ENCODE data around the gene GNA15.
A peak's percentile ranks its signal among the peaks of the same experiment; 100 is the strongest.
"Not testable (repeated sequence)": the region's sequence is repeated elsewhere in the genome, so short reads cannot be mapped to it uniquely, and the experiment has no call there.

GNA15 gene, protein sequence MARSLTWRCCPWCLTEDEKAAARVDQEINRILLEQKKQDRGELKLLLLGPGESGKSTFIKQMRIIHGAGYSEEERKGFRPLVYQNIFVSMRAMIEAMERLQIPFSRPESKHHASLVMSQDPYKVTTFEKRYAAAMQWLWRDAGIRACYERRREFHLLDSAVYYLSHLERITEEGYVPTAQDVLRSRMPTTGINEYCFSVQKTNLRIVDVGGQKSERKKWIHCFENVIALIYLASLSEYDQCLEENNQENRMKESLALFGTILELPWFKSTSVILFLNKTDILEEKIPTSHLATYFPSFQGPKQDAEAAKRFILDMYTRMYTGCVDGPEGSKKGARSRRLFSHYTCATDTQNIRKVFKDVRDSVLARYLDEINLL

DNA sequence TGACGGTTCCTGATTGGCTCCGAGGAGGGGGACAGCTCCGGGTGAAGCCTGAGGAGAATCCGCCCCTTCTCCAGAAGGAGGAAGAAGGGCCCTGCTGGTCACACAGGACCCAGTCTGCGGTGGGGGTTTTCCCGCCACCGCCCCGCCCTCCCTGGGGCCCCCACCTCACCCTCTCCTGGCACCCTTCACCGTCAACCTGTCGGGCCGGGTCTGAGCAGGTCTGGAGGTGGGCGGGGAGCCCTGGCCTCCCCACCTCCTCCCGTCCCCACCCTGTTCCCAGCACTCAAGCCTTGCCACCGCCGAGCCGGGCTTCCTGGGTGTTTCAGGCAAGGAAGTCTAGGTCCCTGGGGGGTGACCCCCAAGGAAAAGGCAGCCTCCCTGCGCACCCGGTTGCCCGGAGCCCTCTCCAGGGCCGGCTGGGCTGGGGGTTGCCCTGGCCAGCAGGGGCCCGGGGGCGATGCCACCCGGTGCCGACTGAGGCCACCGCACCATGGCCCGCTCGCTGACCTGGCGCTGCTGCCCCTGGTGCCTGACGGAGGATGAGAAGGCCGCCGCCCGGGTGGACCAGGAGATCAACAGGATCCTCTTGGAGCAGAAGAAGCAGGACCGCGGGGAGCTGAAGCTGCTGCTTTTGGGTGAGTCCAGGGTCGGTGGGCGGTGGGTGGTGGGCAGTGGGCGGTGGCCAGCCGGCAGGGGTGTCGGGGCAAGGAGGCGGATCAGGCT, at the start of gene GNA15:
GNA15 (plus strand) TSS at position 73 of the 723 bp plus-strand sequence; CDS start at position 491, 418 bp downstream.
- no peak for DNase-seq (ENCODE audit: low read depth)

DNA sequence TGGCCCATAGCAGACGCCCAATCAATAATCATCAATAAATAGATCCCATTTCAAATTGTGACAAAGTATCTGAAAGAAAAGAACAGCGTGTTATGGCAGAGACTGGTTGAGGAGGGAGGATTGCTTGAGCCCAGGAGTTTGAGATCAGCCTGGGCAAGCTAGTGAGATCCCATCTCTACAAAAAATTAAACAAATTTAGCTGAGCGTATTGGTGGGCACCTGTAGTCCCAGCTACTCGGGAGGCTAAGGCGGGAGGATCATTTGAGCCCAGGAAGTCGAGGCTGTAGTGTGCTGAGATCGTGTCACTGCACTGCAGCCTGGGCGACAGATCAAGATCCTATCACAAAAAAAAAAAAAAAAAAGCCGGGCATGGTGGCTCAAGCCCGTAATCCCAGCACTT, 48.1 kb upstream of the GNA15 start:
- DNase-seq (ENCODE audit: low read depth) = no peak

DNA sequence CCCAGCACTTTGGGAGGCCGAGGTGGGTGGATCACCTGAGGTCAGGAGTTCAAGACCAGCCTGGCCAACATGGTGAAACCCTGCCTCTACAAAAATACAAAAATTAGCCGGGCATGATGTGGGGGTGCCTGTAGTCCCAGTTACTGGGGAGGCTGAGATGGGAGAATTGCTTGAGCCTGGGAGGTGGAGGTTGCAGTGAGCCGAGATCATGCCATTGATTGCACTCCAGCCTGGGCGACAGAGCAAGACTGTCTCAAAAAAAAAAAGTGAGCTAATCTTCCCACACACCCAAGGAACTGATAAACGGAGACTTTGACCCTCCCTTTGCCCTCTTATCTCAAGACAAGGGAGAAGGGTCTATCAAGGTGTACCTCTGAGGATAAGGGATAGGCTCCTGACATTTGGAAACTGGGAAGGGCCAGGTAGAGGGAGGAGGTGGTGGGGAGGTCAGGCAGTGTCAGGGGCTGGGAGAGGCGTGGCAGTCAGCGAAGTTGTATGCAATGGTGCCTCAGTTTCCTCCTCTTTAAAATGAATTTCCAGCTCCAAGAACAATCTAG, 46.5 kb upstream of the GNA15 start:
- not testable (repeated sequence) for DNase-seq (ENCODE audit: low read depth)

- no peak for DNase-seq (ENCODE audit: low read depth)
These were observed 41.0 kb upstream of the GNA15 start for GRCh38 chr19:3094601-3095440.

GRCh38 chr19:3095441-3096191, 40.2 kb upstream of the GNA15 start:
- no peak for DNase-seq (ENCODE audit: low read depth)

DNA sequence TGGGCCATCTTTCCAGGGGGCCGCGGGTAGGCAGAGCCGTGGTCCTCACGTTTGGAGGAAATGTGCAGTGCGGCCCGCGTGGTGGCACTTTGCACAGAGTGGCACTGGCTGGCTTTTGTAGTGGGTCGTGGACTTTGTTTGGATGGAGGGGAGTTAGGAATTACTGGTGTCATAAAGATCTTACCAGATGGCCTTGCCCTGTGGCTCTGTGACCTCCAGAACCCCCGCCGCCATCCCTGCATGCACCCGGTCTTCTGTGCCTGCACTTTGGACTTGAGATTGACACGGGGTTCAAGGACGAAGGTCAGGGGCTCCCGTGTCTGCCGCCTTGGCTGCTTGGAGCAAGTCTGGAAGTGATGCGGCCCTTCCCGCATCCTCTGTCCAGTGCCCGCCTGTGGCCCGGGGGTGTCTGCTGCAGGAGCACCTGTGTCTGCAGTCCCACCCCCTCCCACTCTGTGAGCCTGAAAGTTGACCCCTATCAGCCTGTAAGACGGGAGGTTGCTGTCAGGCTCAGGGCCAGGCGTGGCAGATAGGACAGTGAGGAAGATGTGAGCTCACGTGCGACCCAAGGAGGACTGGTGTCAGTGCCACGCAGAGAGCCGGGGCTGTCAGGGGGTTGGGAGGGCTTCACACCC, 39.4 kb upstream of the GNA15 start:
- DNase-seq (ENCODE audit: low read depth) = no peak

DNA sequence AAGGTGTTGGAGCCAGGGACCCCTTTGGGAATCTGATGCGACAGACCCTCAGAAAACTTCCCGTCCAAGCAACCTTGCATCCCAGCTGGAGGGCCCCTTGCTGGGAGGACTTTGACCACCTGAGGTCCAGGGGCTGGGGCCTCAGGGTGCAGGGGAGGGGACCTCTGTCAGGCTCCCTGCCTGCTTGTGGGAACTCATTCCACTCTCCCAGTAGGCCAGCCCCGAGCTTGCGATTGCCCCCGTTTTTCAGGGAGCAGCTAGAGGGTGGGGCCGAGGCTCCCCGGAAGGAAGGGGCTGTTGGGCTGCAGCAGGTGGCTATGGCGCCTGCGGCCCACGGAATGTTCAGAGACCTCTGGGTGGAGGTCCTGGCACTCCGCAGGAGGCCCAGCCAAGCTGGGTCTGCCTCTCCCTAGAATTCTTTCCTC, 38.9 kb upstream of the GNA15 start:
- DNase-seq (ENCODE audit: low read depth) = no peak

DNA sequence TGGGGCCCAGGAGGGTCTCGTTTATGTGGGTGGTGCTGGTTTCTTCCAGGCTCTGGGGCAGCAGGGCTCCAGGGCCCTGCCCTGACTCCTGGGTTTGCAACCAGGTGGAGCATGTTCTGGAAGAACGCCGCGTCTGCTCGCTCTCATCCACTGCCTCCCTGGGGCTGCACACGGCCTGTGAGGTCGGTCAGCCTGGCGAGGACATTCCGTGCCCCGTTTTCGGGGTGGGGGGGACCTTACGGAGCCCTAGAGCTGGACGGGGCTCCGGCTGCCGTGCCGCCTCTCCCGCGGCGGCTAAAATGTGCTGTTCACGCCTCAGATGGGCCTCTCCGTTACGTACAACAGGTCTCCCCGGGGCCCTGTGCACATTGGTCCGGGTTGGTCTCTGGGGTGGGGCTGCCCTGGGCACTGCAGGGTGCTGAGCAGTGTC, 38.4 kb upstream of the GNA15 start:
- DNase-seq (ENCODE audit: low read depth) = no peak

- peak; percentile 53 for DNase-seq (ENCODE audit: low read depth)
These were observed 37.7 kb upstream of the GNA15 start for GRCh38 chr19:3098141-3098514.

DNA sequence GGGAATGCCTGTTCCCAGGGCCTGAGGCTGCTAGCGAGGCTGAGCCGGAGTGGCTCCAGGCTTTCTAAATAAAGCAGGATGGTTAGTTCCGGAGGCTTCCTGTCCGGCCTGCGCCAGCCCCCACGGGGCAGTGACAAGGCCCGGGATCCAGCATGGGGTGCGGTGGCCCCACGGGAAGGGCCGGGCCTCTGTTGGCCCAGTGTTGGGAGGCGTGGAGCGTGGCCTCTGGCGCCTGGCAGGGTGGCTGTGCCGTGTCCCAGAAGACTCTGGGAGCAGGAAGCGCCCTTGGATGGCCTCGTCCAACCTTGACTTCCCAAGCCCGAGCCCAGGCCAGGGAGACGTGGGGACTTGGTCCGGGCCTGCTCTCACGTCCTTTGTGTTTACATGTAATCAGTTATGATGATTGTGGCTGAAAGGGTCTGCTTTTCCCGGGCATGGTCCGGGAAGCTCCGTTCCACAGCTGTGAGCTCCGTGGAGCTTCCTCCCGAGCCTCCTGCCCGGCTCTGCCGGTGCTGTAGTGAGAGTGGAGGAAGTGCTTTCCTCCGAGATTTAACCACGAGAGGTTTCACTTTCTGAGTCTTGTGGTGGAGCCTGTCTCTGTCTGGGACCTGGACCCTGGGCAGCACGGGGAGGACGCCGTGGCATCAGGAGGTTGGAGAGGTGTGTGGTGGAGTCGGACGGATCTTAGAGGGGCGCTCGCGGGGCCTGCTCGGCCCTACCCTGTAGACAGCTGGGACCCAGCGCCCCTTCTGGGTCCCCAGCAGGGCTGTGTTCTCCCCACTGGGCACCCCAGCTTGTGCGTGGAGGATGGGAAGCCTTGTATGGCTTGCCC, 37.1 kb upstream of the GNA15 start:
- peak; percentile 56 for DNase-seq (ENCODE audit: low read depth)

DNA sequence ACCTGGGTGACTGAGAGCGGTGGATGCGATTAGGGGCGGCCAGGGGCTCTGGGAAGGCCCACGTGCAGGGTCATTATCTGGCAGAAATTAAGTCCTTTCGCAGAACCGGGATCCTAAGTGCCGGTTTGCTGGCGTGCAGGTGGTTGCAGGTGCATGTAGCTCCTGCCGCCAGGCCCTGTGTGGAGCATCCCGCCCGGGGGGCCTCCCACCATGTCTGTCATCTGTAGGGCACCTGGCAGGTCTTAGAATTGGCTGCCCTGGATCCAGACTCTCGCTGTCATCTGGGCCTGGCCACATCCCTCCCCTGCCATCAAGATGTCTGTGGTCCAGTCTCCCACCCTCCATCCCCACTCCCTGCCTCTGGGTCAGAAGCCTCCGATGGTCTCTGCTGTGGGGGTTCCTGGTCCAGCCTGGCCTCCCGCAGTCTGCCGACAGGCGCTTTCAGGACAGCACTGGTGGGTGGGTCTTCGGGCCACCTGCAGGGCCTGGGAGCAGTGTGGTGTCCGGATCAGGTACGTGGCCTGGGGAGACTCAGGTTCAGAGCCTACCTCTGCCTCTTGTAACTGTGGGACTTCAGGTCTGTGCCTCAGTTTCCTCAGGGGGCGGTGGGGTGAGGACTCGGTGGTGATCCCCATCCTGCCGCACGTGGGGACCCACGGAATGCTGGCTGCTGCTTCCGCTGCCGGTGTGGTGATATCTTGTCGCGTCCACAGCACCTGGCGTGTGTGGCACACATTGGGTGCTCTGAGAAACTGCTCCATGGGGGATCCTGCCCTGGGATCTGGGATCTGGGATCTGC, 36.3 kb upstream of the GNA15 start:
- no peak for DNase-seq (ENCODE audit: low read depth)

DNA sequence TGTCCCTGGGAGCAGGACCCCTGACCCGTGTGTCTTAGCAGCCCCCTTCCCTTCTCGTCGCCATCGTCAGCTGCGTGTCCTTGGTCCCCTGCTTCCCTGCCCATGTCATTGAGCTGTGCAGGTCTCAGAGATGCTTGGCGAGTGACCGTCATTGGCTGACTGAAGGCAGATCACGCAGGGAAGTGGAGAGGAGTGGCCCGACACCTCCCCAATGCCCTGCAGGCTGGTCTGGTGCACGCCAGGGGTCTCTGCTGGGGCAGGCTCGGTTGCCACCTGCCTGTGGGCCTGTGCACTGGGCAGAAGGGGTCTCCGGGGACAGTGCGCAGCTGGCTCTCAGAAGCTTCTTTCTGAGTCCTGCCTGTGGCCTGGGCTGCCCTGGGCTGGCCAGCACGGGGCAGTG, 35.5 kb upstream of the GNA15 start:
- no peak for DNase-seq (ENCODE audit: low read depth)

DNA sequence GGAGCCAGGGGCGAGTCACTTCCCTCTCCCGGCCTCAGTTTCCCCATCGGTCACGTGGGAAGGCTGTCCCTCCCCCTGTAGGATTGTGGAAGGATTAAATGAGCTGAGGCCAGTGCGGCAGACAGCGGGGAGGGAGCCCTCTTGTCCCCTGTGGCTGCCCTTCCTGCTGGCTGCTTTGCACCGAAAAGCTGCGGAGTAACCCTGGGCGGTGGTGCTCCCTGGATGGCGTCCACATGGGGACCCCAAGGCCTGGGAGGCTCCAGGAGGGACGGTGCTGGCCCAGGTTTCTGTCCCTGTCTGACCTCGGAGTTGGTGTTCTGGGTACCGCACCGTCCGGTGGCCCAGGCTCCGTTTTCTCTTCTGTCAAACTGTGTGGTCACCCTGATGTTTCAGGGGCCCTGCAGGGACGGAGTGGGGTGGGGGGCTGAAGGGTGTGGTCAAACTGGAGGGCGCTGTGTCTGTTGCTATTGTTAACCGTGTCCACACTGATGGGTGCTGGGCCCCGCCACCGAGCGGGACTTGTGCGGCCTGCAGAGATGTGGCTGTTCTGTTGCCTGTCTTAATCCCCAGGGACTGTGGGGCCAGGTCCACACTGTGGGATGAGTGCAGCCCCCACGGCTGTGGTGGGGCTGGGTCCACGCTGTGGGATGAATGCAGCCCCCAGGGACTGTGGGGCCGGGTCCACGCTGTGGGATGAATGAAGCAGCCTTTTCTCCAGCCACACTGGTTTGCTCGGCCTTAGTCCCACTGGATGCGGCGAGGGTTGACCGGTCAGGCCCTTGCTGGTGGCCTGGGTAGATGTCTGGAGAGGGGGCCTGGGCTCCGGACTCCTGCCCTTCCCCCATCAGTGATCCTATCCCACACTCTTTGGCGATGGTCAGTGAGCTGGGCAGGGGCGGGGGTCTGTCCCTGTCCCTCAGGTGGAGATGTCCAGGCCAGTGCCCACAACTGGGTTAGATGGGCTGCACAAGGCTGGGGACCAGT, 34.8 kb upstream of the GNA15 start:
- no peak for DNase-seq (ENCODE audit: low read depth)

DNA sequence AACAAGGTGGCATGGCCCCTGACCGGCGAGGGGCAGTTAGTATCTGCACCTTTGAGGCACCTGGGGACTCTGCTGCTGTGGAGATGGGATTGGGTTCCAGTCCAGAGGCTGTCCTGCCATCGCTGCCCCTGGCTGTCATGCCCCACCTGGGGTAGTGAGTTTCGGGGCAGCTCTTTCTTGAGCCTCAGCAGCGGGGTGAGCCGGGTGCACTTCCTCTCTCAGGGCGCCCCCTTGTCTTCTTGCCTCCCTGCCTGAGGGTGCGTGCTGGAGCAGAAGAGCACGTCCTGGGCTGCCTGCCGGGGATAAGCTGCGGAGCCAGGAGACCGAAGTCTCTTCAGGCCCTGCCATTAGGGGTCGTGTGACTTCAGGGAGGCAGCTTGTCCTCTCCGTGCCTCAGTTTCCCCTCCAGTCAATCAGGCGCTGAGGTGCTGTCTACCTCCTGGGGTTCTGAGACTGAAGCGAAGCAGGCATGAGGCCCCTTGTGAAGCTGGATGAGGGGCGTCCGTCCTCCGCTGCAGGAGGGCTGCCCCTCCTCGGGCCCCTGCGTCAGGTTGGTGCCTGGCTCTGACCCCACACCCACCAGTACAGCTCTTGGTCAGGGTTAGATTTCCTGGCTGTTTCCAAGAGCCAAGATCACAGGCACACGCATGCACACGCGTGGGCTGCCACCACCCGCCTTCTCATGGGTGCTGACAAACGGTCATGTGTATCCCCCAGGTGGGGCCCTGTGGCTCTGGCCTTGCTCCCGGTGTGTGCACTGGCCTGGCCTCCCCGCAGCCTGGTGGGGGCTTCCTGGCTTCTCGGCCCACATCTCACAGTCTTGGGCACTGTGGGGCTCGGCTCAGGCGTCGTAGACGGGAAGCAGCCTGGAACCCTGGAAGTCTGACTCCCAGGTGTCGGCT, 33.3 kb upstream of the GNA15 start:
- no peak for DNase-seq (ENCODE audit: low read depth)

GRCh38 chr19:3104708-3104983, 31.2 kb upstream of the GNA15 start:
- no peak for DNase-seq (ENCODE audit: low read depth)

- no peak for DNase-seq (ENCODE audit: low read depth)
These were observed 30.0 kb upstream of the GNA15 start for GRCh38 chr19:3105641-3106508.
